MCF 10A (cell line): Measurements from ENCODE around the gene CA7. TPM values are rescaled to one million over a fixed set of nuclear protein-coding genes. Genes with fewer than 3 reads are reported as not detected.
"Not testable (repeated sequence)": the region's sequence is repeated elsewhere in the genome, so short reads cannot be mapped to it uniquely, and the experiment has no call there.

Experiments used
- BruUV-seq: library from RNA; stranded (reverse); fragments of 400-500 nt; replicated peaks from 2 replicates; lab custom pipeline; 2021; lab: Mats Ljungman, UMichigan
- CTCF ChIA-PET: fragments of 300-600 bp; sonication (Branson Sonifier 250); formaldehyde crosslinking; extraction: SDS; loops from one replicate; lab custom pipeline; 2021; ENCODE audit warnings: antibody characterized with exemption, inconsistent platforms; lab: Yijun Ruan, JAX
- POLR2A ChIA-PET: fragments of 300-600, 350-650 bp; sonication (Branson Sonifier 250); formaldehyde crosslinking; extraction: SDS; loops from one replicate; lab custom pipeline; 2020; ENCODE audit warnings: antibody characterized with exemption, inconsistent platforms; lab: Yijun Ruan, JAX
- DNase-seq: peaks from one replicate; pipeline ENCODE4 v3.0.0-alpha.2; 2018; ENCODE audit not compliant: unreplicated experiment
- H3K27ac Mint-ChIP-seq: one replicate; pipeline ENCODE4 v1.8.0; 2022; ENCODE audit warnings: mild to moderate bottlenecking, low read depth, mixed read lengths; ENCODE audit not compliant: unreplicated experiment
- H3K27me3 Mint-ChIP-seq: one replicate; pipeline ENCODE4 v1.8.0; 2022; ENCODE audit warnings: mixed read lengths; ENCODE audit not compliant: insufficient read depth, unreplicated experiment
- H3K36me3 Mint-ChIP-seq: one replicate; pipeline ENCODE4 v1.8.0; 2022; ENCODE audit warnings: mild to moderate bottlenecking, moderate library complexity, mixed read lengths; ENCODE audit not compliant: insufficient read depth, unreplicated experiment
- H3K4me1 Mint-ChIP-seq: one replicate; pipeline ENCODE4 v1.8.0; 2022; ENCODE audit warnings: mixed read lengths; ENCODE audit not compliant: insufficient read depth, unreplicated experiment
- H3K4me3 Mint-ChIP-seq: one replicate; pipeline ENCODE4 v1.8.0; 2022; ENCODE audit warnings: mild to moderate bottlenecking, moderate library complexity, mixed read lengths; ENCODE audit not compliant: unreplicated experiment
- H3K9me3 Mint-ChIP-seq: one replicate; pipeline ENCODE4 v1.8.0; 2022; ENCODE audit warnings: mixed read lengths; ENCODE audit not compliant: unreplicated experiment
- intact Hi-C: fragments of 100-400 bp; cut with micrococcal nuclease; formaldehyde crosslinking; loops from 2 replicates; pipeline ENCODE4 v1.14.1; 2022
- total RNA-seq: library from RNA; stranded (reverse); gene quantifications from 2 replicates; pipeline ENCODE4 v1.2.3, GENCODE V29; 2022
- TF ChIP-seq, protein P1 (sequence below): fragments of 200-600 bp; IDR thresholded peaks from one replicate; pipeline ENCODE4 v1.8.0; 2022; ENCODE audit warnings: antibody characterized with exemption, mild to moderate bottlenecking; ENCODE audit not compliant: unreplicated experiment

The CA7 gene
- total RNA-seq, 1 experiment from 2014 or later, result not detected

GRCh38 chr16:66894055-66894454, 49.8 kb downstream of the CA7 start:
- H3K9me3 Mint-ChIP-seq, result no peaks in the 10 kb centered on the region
- no peak for DNase-seq
- TF ChIP-seq, protein P1, sequence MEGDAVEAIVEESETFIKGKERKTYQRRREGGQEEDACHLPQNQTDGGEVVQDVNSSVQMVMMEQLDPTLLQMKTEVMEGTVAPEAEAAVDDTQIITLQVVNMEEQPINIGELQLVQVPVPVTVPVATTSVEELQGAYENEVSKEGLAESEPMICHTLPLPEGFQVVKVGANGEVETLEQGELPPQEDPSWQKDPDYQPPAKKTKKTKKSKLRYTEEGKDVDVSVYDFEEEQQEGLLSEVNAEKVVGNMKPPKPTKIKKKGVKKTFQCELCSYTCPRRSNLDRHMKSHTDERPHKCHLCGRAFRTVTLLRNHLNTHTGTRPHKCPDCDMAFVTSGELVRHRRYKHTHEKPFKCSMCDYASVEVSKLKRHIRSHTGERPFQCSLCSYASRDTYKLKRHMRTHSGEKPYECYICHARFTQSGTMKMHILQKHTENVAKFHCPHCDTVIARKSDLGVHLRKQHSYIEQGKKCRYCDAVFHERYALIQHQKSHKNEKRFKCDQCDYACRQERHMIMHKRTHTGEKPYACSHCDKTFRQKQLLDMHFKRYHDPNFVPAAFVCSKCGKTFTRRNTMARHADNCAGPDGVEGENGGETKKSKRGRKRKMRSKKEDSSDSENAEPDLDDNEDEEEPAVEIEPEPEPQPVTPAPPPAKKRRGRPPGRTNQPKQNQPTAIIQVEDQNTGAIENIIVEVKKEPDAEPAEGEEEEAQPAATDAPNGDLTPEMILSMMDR, result no peak
- ChIA-PET POLR2A (interaction anchor here (0.6 to 4.7 kb wide), 6 partner anchors 13 to 799 kb away, joined by 3 to 16 read pairs (median 12); partner anchors contain the start of gene PDP2), CTCF (interaction anchor here (0.6 to 7.1 kb wide), 20 partner anchors 8 to 206 kb away, joined by 3 to 66 read pairs (median 6); partner anchors contain the start of genes CDH16, CIAO2B, PDP2 and RRAD)
- peaks cover 22% of the 10 kb centered on the region for H3K4me1 Mint-ChIP-seq
- no peaks in the 10 kb centered on the region for H3K27me3 Mint-ChIP-seq
- no peak overlapping the region for H3K27ac Mint-ChIP-seq
- intact Hi-C loops, result loop anchor here (2.0 kb wide), 1 partner anchor 61 kb away; no protein-coding TSS in a partner anchor
- BruUV-seq, result no TSS peak
- H3K4me3 Mint-ChIP-seq, result no peak overlapping the region
- peaks cover 14% of the 10 kb centered on the region for H3K36me3 Mint-ChIP-seq

GRCh38 chr16:66894948-66895688, 50.9 kb downstream of the CA7 start:
- H3K4me3 Mint-ChIP-seq, result no peak overlapping the region
- intact Hi-C loops, result loop anchor here (1.0 to 5.0 kb wide), 5 partner anchors 33 to 287 kb away; partner anchors contain the start of genes CES2 and MATCAP1
- no TSS peak for BruUV-seq

GRCh38 chr16:66895689-66895979, 51.4 kb downstream of the CA7 start:
- H3K4me3 Mint-ChIP-seq, result no peak overlapping the region
- POLR2A ChIA-PET, result interaction anchor here (0.6 to 6.6 kb wide), 15 partner anchors 14 to 260 kb away, joined by 3 to 48 read pairs (median 5); partner anchors contain the start of genes CIAO2B and PDP2
- intact Hi-C loops, result loop anchor here (1.0 to 5.0 kb wide), 5 partner anchors 33 to 287 kb away; partner anchors contain the start of genes CES2 and MATCAP1
- H3K4me1 Mint-ChIP-seq, result peaks cover 30% of the 10 kb centered on the region
- no TSS peak for BruUV-seq
- peak overlapping the region; percentile 92 for H3K27ac Mint-ChIP-seq
- TF ChIP-seq, protein P1, result no peak
- H3K27me3 Mint-ChIP-seq, result no peaks in the 10 kb centered on the region
- CTCF ChIA-PET, result interaction anchor here (0.6 to 7.1 kb wide), 35 partner anchors 9 to 350 kb away, joined by 3 to 66 read pairs (median 5); partner anchors contain the start of genes CA7, CDH16, CIAO2B and FBXL8
- no peak for DNase-seq
- H3K36me3 Mint-ChIP-seq, result peaks cover 6% of the 10 kb centered on the region
- no peaks in the 10 kb centered on the region for H3K9me3 Mint-ChIP-seq

More at GRCh38 chr16:66894948-66895688, 50.9 kb downstream of the CA7 start:
- Mint-ChIP-seq H3K27ac (peak overlapping the region; percentile 92), H3K9me3 (no peaks in the 10 kb centered on the region), H3K27me3 (no peaks in the 10 kb centered on the region), H3K36me3 (peaks cover 6% of the 10 kb centered on the region), H3K4me1 (peaks cover 29% of the 10 kb centered on the region)
- CTCF ChIA-PET, result interaction anchor here (0.6 to 7.1 kb wide), 41 partner anchors 9 to 365 kb away, joined by 3 to 66 read pairs (median 4); partner anchors contain the start of genes CA7, CDH16, CIAO2B and FBXL8
- peak; percentile 80 for DNase-seq
- POLR2A ChIA-PET, result interaction anchor here (0.6 to 6.6 kb wide), 15 partner anchors 14 to 260 kb away, joined by 3 to 48 read pairs (median 5); partner anchors contain the start of genes CIAO2B and PDP2
- TF ChIP-seq, protein P1, result peak; percentile 79

GRCh38 chr16:66895999-66896398, 51.8 kb downstream of the CA7 start:
- BruUV-seq, result no TSS peak
- no peaks in the 10 kb centered on the region for H3K27me3 Mint-ChIP-seq
- H3K4me1 Mint-ChIP-seq, result peaks cover 34% of the 10 kb centered on the region
- peak overlapping the region; percentile 92 for H3K27ac Mint-ChIP-seq
- TF ChIP-seq, protein P1, result no peak
- POLR2A ChIA-PET, result interaction anchor here (0.6 to 6.6 kb wide), 12 partner anchors 15 to 280 kb away, joined by 3 to 48 read pairs (median 6); partner anchors contain the start of genes CES2, CIAO2B and PDP2
- no peak overlapping the region for H3K4me3 Mint-ChIP-seq
- CTCF ChIA-PET, result interaction anchor here (0.6 to 7.1 kb wide), 25 partner anchors 9 to 219 kb away, joined by 3 to 66 read pairs (median 7); partner anchors contain the start of genes CA7, CDH16, CIAO2B and PDP2
- H3K36me3 Mint-ChIP-seq, result peaks cover 6% of the 10 kb centered on the region
- no peak for DNase-seq
- H3K9me3 Mint-ChIP-seq, result no peaks in the 10 kb centered on the region
- intact Hi-C loops, result loop anchor here (1.0 to 5.0 kb wide), 5 partner anchors 32 to 286 kb away; partner anchors contain the start of genes CES2 and MATCAP1

DNA sequence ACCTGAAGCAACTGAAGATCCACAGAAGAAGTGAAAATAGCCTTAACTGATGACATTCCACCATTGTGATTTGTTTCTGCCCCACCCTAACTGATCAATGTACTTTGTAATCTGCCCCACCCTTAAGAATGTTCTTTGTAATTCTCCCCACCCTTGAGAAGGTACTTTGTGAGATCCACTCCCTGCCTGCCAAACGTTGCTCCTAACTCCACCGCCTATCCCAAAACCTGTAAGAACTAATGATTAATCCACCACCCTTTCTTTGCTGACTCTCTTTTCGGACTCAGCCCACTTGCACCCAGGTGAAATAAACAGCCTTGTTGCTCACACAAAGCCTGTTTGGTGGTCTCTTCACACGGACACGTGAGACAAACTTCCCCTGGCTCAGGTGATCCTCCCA, 52.5 kb downstream of the CA7 start:
- not testable (repeated sequence) for DNase-seq

More for the DNA sequence above, 52.5 kb downstream of the CA7 start:
- H3K36me3 Mint-ChIP-seq, H3K27me3 Mint-ChIP-seq, BruUV-seq, H3K9me3 Mint-ChIP-seq: not testable (repeated sequence)
- H3K27ac Mint-ChIP-seq, result peak overlapping the region; percentile 92
- peaks cover 36% of the 10 kb centered on the region for H3K4me1 Mint-ChIP-seq
- peak overlapping the region; percentile 39 for H3K4me3 Mint-ChIP-seq
- ChIA-PET POLR2A (interaction anchor here (0.6 to 6.6 kb wide), 11 partner anchors 15 to 279 kb away, joined by 3 to 48 read pairs (median 5); partner anchors contain the start of genes CES2, CIAO2B and PDP2), CTCF (interaction anchor here (0.6 to 7.1 kb wide), 14 partner anchors 9 to 214 kb away, joined by 3 to 66 read pairs (median 22); partner anchors contain the start of genes CDH16, CIAO2B, PDP2 and RRAD)
- intact Hi-C loops, result loop anchor here (5.0 kb wide), 1 partner anchor 286 kb away; the partner anchor contains the start of gene MATCAP1
